MM.1S (cell line): ENCODE data around the gene OSGIN1.

Source experiments
- CTCF ChIP-seq: fragments of 300-600 bp; sonication (generic); IDR thresholded peaks from 2 replicates; pipeline ENCODE4 v1.5.1; 2016; ENCODE audit warnings: antibody characterized with exemption, low read length, mixed read lengths
- EZH2 ChIP-seq: fragments of 300-600 bp; sonication (generic); optimal IDR thresholded peaks from 2 replicates; pipeline ENCODE3; 2017; ENCODE audit warnings: low read depth, mild to moderate bottlenecking, antibody characterized with exemption, low read length, mixed read lengths
- EZH2phosphoT487 ChIP-seq: fragments of 300-600 bp; sonication (generic); IDR thresholded peaks from 2 replicates; pipeline ENCODE4 v1.6.1; 2018; ENCODE audit warnings: antibody characterized with exemption, low read length

DNA sequence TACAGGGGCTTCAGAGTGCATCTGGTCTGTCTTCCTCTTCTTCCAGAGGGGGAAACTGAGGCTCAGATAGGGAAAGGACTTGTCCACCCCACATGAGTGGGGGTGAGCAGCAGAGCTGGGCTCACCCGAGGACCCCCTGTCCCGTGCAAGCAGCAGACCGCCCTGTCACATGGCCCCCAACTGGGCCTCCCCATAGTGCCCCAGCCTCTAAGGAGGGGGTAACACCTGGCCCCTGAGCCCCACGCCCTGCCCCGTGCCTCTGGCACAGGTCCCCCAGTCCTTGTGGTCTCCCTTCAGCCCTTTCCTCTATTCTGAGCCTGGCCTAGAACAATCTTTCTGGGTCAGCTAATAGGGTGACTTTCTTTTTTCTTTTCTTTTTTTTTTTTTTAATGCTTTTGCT lies 8.6 kb downstream of the OSGIN1 start:
- TF ChIP-seq CTCF (no peak), EZH2 (no peak), EZH2phosphoT487 (no peak)
